Coronary artery (tissue), 2 donors: Measurements from ENCODE around the gene C6orf141.
"Not testable (repeated sequence)": the region's sequence is repeated elsewhere in the genome, so short reads cannot be mapped to it uniquely, and the experiment has no call there.

Experiments used
- DNase-seq: peaks from one replicate; pipeline ENCODE4 v3.0.0-alpha.2; 2017; ENCODE audit warnings: low spot score
- H3K27ac ChIP-seq, 2 donors: fragments of 200-600 bp; sonication (generic); one replicate each; pipeline ENCODE4 v1.5.1; 2016 to 2019
- H3K4me3 ChIP-seq: fragments of 200-600 bp; sonication (generic); 2 replicates; pipeline ENCODE4 v1.5.1; 2016; ENCODE audit warnings: mild to moderate bottlenecking, moderate library complexity
- CTCF ChIP-seq: fragments of 200-600 bp; sonication (generic); IDR thresholded peaks from one replicate; pipeline ENCODE4 v1.5.1; 2019; ENCODE audit warnings: antibody characterized with exemption

Gene C6orf141

GRCh38 chr6:49565855-49566254 is 15.4 kb downstream of the C6orf141 start:
- Histone ChIP-seq H3K4me3 (no peak overlapping the region), H3K27ac (no peak overlapping the region)
- TF ChIP-seq CTCF = no peak
- DNase-seq = no peak

GRCh38 chr6:49570474-49571079 is 20.1 kb downstream of the C6orf141 start:
- no peak overlapping the region for H3K27ac ChIP-seq
- DNase-seq = no peak
- H3K4me3 ChIP-seq = peak overlapping the region; percentile 28
- TF ChIP-seq CTCF = no peak

GRCh38 chr6:49576618-49577017 is 26.1 kb downstream of the C6orf141 start:
- no peak for DNase-seq
- no peak overlapping the region for H3K4me3 ChIP-seq
- no peak overlapping the region for H3K27ac ChIP-seq
- TF ChIP-seq CTCF = no peak

GRCh38 chr6:49579649-49580048 is 29.2 kb downstream of the C6orf141 start:
- no peak for TF ChIP-seq CTCF
- Histone ChIP-seq H3K27ac (no peak overlapping the region), H3K4me3 (no peak overlapping the region)
- no peak for DNase-seq

GRCh38 chr6:49582529-49582928 is 32.1 kb downstream of the C6orf141 start:
- Histone ChIP-seq H3K4me3 (no peak overlapping the region), H3K27ac (no peak overlapping the region)
- no peak for DNase-seq
- TF ChIP-seq CTCF = no peak

- not testable (repeated sequence) for DNase-seq, H3K4me3 ChIP-seq, H3K27ac ChIP-seq
These were observed 36.8 kb downstream of the C6orf141 start for GRCh38 chr6:49587262-49587661.
